HepG2 (cell line): ENCODE data around the gene CYSTM1. TPM values are rescaled to one million over a fixed set of nuclear protein-coding genes. Genes with fewer than 3 reads are reported as not detected.

Experiments used
- AHR ChIP-seq: IDR thresholded peaks from 2 replicates; pipeline ENCODE4 v1.6.1; 2018; ENCODE audit warnings: missing genetic modification reagents, missing compliant biosample characterization
- CCDC6 ChIP-seq: sonication (generic); formaldehyde crosslinking; IDR thresholded peaks from 2 replicates; pipeline ENCODE4 v1.8.1; 2022; ENCODE audit warnings: mild to moderate bottlenecking, missing genetic modification reagents, moderate library complexity
- E2F5 ChIP-seq: sonication (generic); formaldehyde crosslinking; conservative IDR thresholded peaks from 2 replicates; pipeline ENCODE4 v1.4.0; 2020; ENCODE audit warnings: missing genetic modification reagents
- ELF3 ChIP-seq: IDR thresholded peaks from 2 replicates; pipeline ENCODE4 v1.6.1; 2016; ENCODE audit warnings: missing genetic modification reagents, missing compliant biosample characterization
- KAT7 ChIP-seq: IDR thresholded peaks from 2 replicates; pipeline ENCODE4 v1.6.1; 2018; ENCODE audit warnings: borderline replicate concordance, missing compliant biosample characterization
- KLF13 ChIP-seq: sonication (generic); formaldehyde crosslinking; IDR thresholded peaks from 2 replicates; pipeline ENCODE4 v1.4.0; 2020; ENCODE audit warnings: mild to moderate bottlenecking, missing genetic modification reagents
- KMT2B ChIP-seq: IDR thresholded peaks from 2 replicates; pipeline ENCODE4 v1.6.1; 2016; ENCODE audit warnings: missing genetic modification reagents, missing compliant biosample characterization
- MAF1 ChIP-seq: sonication (generic); formaldehyde crosslinking; IDR thresholded peaks from 2 replicates; pipeline ENCODE4 v1.5.0; 2020; ENCODE audit warnings: missing genetic modification reagents, borderline replicate concordance
- MAFF ChIP-seq: IDR thresholded peaks from 2 replicates; pipeline ENCODE4 v1.6.1; 2011; ENCODE audit warnings: low read depth, low read length, improper control_type of control experiment
- NAIF1 ChIP-seq: sonication (generic); formaldehyde crosslinking; IDR thresholded peaks from 2 replicates; pipeline ENCODE4 v1.5.0; 2020; ENCODE audit warnings: mild to moderate bottlenecking, missing genetic modification reagents, borderline replicate concordance
- NFRKB ChIP-seq: fragments of 450-650 bp; IDR thresholded peaks from 2 replicates; pipeline ENCODE4 v1.6.1; 2017
- NKX3-1 ChIP-seq: sonication (generic); formaldehyde crosslinking; IDR thresholded peaks from 2 replicates; pipeline ENCODE4 v1.5.0; 2020; ENCODE audit warnings: missing genetic modification reagents
- NR2F6 ChIP-seq, 2 experiments: IDR thresholded peaks; 2 replicates each; pipeline ENCODE4 v1.6.1; 2016; ENCODE audit warnings: antibody characterized with exemption in 1 of 2, mild to moderate bottlenecking in 1 of 2
- PHF20 ChIP-seq: sonication (generic); formaldehyde crosslinking; IDR thresholded peaks from 2 replicates; pipeline ENCODE4 v1.5.0; 2020; ENCODE audit warnings: mild to moderate bottlenecking, missing genetic modification reagents
- RBFOX2 ChIP-seq: fragments of 200-400 bp; formaldehyde crosslinking; IDR thresholded peaks from 2 replicates; pipeline ENCODE4 v1.6.1; 2017; ENCODE audit warnings: low read depth, mild to moderate bottlenecking, low read length
- SIN3A ChIP-seq: IDR thresholded peaks from 2 replicates; pipeline ENCODE4 v1.6.1; 2011; ENCODE audit warnings: low read depth, mild to moderate bottlenecking, control low read depth, low read length, borderline replicate concordance
- SIX4 ChIP-seq: sonication (generic); formaldehyde crosslinking; IDR thresholded peaks from 2 replicates; pipeline ENCODE4 v1.4.0; 2020; ENCODE audit warnings: missing genetic modification reagents
- SYNCRIP ChIP-seq: fragments of 200-400 bp; formaldehyde crosslinking; IDR thresholded peaks from 2 replicates; pipeline ENCODE4 v1.6.1; 2018; ENCODE audit warnings: mild to moderate bottlenecking, low read depth, low read length; ENCODE audit not compliant: insufficient read depth
- UBTF ChIP-seq: sonication (generic); formaldehyde crosslinking; IDR thresholded peaks from 2 replicates; pipeline ENCODE4 v1.4.0; 2020; ENCODE audit warnings: mild to moderate bottlenecking, missing genetic modification reagents
- WIZ ChIP-seq: sonication (generic); formaldehyde crosslinking; IDR thresholded peaks from 2 replicates; pipeline ENCODE4 v1.5.1; 2020; ENCODE audit warnings: mild to moderate bottlenecking, missing genetic modification reagents
- ZFP36 ChIP-seq: fragments of 150-350 bp; IDR thresholded peaks from 2 replicates; pipeline ENCODE4 v1.6.1; 2018; ENCODE audit warnings: borderline replicate concordance, low read length, low read depth; ENCODE audit not compliant: partially characterized antibody
- ZFP62 ChIP-seq: sonication (generic); formaldehyde crosslinking; IDR thresholded peaks from 2 replicates; pipeline ENCODE4 v1.4.0; 2020; ENCODE audit warnings: missing genetic modification reagents
- ZNF230 ChIP-seq: sonication (generic); formaldehyde crosslinking; IDR thresholded peaks from 2 replicates; pipeline ENCODE4 v1.4.0; 2020; ENCODE audit warnings: mild to moderate bottlenecking, missing genetic modification reagents
- ZNF275 ChIP-seq: sonication (generic); formaldehyde crosslinking; IDR thresholded peaks from 2 replicates; pipeline ENCODE4 v1.8.0; 2022; ENCODE audit warnings: missing genetic modification reagents, mild to moderate bottlenecking, inconsistent platforms, borderline replicate concordance
- ZNF33A ChIP-seq: sonication (generic); formaldehyde crosslinking; IDR thresholded peaks from 2 replicates; pipeline ENCODE4 v1.5.1; 2020; ENCODE audit warnings: missing genetic modification reagents, mild to moderate bottlenecking, moderate library complexity, borderline replicate concordance
- ZNF891 ChIP-seq: sonication (generic); formaldehyde crosslinking; IDR thresholded peaks from 2 replicates; pipeline ENCODE4 v1.5.0; 2020; ENCODE audit warnings: mild to moderate bottlenecking, missing genetic modification reagents
- ZSCAN30 ChIP-seq: sonication (generic); formaldehyde crosslinking; IDR thresholded peaks from 2 replicates; pipeline ENCODE4 v1.5.0; 2020; ENCODE audit warnings: mild to moderate bottlenecking, missing genetic modification reagents
- polyA plus RNA-seq, 8 experiments: library from polyadenylated mRNA; depleted of rRNA in 3 of 8; stranded (reverse) in 7 of 8; unstranded in 1 of 8; fragments of >200 nt; fragmentation: Illumina TruSeq in 4 of 8; extraction: Trizol in 4 of 8; gene quantifications; 2 replicates each; pipeline versions ENCODE4 v1.2.1 to v1.2.3, GENCODE V29; 2011 to 2016; ENCODE audit warnings: low read depth in 4 of 8, missing spikeins in 1 of 8, mixed read lengths in 1 of 8; ENCODE audit not compliant: insufficient read depth in 1 of 8
- total RNA-seq, 5 experiments: library from RNA; depleted of rRNA; stranded (reverse); fragments of >200 nt; fragmentation: Illumina TruSeq; extraction: Trizol; gene quantifications; 2 replicates each; pipeline ENCODE4 v1.2.3, GENCODE V29; 2016; ENCODE audit warnings: low read depth in 1 of 5

CYSTM1 gene
- total and polyA plus RNA-seq, 2 of the 13 experiments (the other 11 are each of a cell fraction or from before 2014, with no cell fraction given) = 40.0 to 73.4 TPM

- TF ChIP-seq ZNF275 (0 out of 2 replicates have a peak, but pooled peaks have one; percentile 3), KLF13 (CRISPR knock-in tag) (no peak), E2F5 (CRISPR knock-in tag) (no peak), ZFP36 (no peak), KAT7 (peak; percentile 20; the same call in 1 of the 2 replicates), NKX3-1 (CRISPR knock-in tag) (peak; percentile 40; the same call in 1 of the 2 replicates), SYNCRIP (no peak), KMT2B (CRISPR knock-in tag) (peak; percentile 39), ZNF33A (peak; percentile 73; the same call in 1 of the 2 replicates), SIN3A (peak; percentile 34; the same call in 1 of the 2 replicates), ZNF891 (CRISPR knock-in tag) (no peak), NFRKB (no peak), WIZ (peak; percentile 16; the same call in 1 of the 2 replicates), AHR (CRISPR knock-in tag) (no peak), RBFOX2 (peak; percentile 57), MAFF (no peak), NAIF1 (CRISPR knock-in tag) (no peak), ZFP62 (0 out of 2 replicates have a peak, but pooled peaks have one; percentile 67), ELF3 (0 out of 2 replicates have a peak, but pooled peaks have one; percentile 23), NR2F6 (IDR thresholded peaks at IDR 0.05) (peak; percentile 12; the same call in 1 of the 2 replicates), NR2F6 (CRISPR knock-in tag; IDR thresholded peaks at IDR 0.05) (peak; percentile 27; the same call in 1 of the 2 replicates), SIX4 (CRISPR knock-in tag) (peak; percentile 78), ZNF230 (no peak), PHF20 (CRISPR knock-in tag) (peak; percentile 58), CCDC6 (CRISPR knock-in tag) (0 out of 2 replicates have a peak, but pooled peaks have one; percentile 7), UBTF (CRISPR knock-in tag) (peak; percentile 90), ZSCAN30 (CRISPR knock-in tag) (0 out of 2 replicates have a peak, but pooled peaks have one; percentile 17), MAF1 (CRISPR knock-in tag) (peak; percentile 58)
Observed at GRCh38 chr5:140175367-140176030, 511 bp downstream of the CYSTM1 start (continued).
